BLaER1 treated with 17β-estradiol and CSF1 and Interleukin-3, amounts not matched to agents 10 nM and 100 nM (cell line): Measurements from ENCODE around the gene MORC3.
"Not testable (repeated sequence)": the region's sequence is repeated elsewhere in the genome, so short reads cannot be mapped to it uniquely, and the experiment has no call there.

Experiments
- H3K27ac ChIP-seq, 11 experiments: shearing (Covaris generic); formaldehyde crosslinking; 2 replicates each; pipeline ENCODE4 v1.8.1; 2022
- H3K27me3 ChIP-seq, 11 experiments: shearing (Covaris generic); formaldehyde crosslinking; 2 replicates each; pipeline ENCODE4 v1.8.1; 2022
- H3K36me3 ChIP-seq, 11 experiments: shearing (Covaris generic); formaldehyde crosslinking; 2 replicates each; pipeline ENCODE4 v1.8.1; 2022
- H3K4me1 ChIP-seq, 10 experiments: shearing (Covaris generic); formaldehyde crosslinking; 2 replicates each; pipeline ENCODE4 v1.8.1; 2022
- H3K4me2 ChIP-seq, 11 experiments: shearing (Covaris generic); formaldehyde crosslinking; 2 replicates each; pipeline ENCODE4 v1.8.1; 2022
- H3K4me3 ChIP-seq, 10 experiments: shearing (Covaris generic); formaldehyde crosslinking; 2 replicates each; pipeline ENCODE4 v1.8.1; 2022
- H3K9ac ChIP-seq, 11 experiments: shearing (Covaris generic); formaldehyde crosslinking; 2 replicates each; pipeline ENCODE4 v1.8.1; 2022
- H3K9me3 ChIP-seq, 11 experiments: shearing (Covaris generic); formaldehyde crosslinking; replicated peaks in 1 of 11; 2 replicates each; pipeline ENCODE4 v1.8.1; 2022
- H4K20me1 ChIP-seq, 11 experiments: shearing (Covaris generic); formaldehyde crosslinking; 2 replicates each; pipeline ENCODE4 v1.8.1; 2022
- Cebpa-rat ChIP-seq, 11 experiments: shearing (Covaris generic); IDR thresholded peaks; 2 replicates each; pipeline ENCODE4 v1.8.1; 2022

Gene MORC3

DNA sequence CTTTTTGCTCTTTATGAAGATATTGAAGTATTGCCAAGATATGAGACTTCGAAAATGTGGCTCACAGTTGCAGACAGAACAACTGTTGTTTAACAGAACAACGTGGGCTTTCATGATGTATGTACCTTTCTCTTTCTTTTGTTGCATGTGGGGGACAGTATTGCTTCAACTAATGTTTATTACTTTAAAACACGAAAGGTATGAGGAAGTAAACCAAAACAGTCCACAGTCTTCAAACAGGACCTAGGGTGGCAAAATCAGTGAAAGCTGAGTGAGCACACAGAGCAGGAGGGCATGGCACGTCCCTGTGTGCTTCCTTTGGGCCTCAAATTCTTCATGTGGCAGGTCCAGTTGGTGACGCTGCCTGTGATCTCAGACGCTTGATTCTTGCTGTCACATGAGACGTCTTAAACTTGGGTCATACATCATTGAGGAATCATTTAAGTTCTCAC is 57.4 kb downstream of the MORC3 start:
- H3K4me3 ChIP-seq, result no peak overlapping the region
- H3K36me3 ChIP-seq, result peaks cover 36 to 66% (median 55%) of the 10 kb centered on the region in 11 experiments
- TF ChIP-seq Cebpa-rat (IDR thresholded peaks at IDR 0.05), result no peak
- H4K20me1 ChIP-seq, result peaks cover 0 to 35% (median 0%) of the 10 kb centered on the region in 11 experiments; a peak in 6 of 22 replicates
- H3K9me3 ChIP-seq, result no peaks in the 10 kb centered on the region
- no peak overlapping the region for H3K4me2 ChIP-seq
- H3K4me1 ChIP-seq, result peaks cover 0 to 9% (median 0%) of the 10 kb centered on the region in 10 experiments; a peak in 3 of 20 replicates
- no peak overlapping the region for H3K9ac ChIP-seq
- no peaks in the 10 kb centered on the region for H3K27me3 ChIP-seq
- H3K27ac ChIP-seq, result no peak overlapping the region

- peak overlapping the region in 1 of 11 experiments; percentile 23; a peak in 1 of 22 replicates for H3K4me2 ChIP-seq
- no peak for TF ChIP-seq Cebpa-rat (IDR thresholded peaks at IDR 0.05)
- H3K27me3 ChIP-seq, result no peaks in the 10 kb centered on the region
- peaks cover 18 to 48% (median 37%) of the 10 kb centered on the region in 11 experiments for H3K36me3 ChIP-seq
- peaks cover 0 to 17% (median 0%) of the 10 kb centered on the region in 11 experiments; a peak in 6 of 22 replicates for H4K20me1 ChIP-seq
- H3K4me3 ChIP-seq, result no peak overlapping the region
- no peak overlapping the region for H3K9ac ChIP-seq
- peaks cover 0 to 9% (median 0%) of the 10 kb centered on the region in 10 experiments; a peak in 3 of 20 replicates for H3K4me1 ChIP-seq
- H3K27ac ChIP-seq, result no peak overlapping the region
- H3K9me3 ChIP-seq, result no peaks in the 10 kb centered on the region
These were observed 59.3 kb downstream of the MORC3 start for GRCh38 chr21:36379251-36379650.

DNA sequence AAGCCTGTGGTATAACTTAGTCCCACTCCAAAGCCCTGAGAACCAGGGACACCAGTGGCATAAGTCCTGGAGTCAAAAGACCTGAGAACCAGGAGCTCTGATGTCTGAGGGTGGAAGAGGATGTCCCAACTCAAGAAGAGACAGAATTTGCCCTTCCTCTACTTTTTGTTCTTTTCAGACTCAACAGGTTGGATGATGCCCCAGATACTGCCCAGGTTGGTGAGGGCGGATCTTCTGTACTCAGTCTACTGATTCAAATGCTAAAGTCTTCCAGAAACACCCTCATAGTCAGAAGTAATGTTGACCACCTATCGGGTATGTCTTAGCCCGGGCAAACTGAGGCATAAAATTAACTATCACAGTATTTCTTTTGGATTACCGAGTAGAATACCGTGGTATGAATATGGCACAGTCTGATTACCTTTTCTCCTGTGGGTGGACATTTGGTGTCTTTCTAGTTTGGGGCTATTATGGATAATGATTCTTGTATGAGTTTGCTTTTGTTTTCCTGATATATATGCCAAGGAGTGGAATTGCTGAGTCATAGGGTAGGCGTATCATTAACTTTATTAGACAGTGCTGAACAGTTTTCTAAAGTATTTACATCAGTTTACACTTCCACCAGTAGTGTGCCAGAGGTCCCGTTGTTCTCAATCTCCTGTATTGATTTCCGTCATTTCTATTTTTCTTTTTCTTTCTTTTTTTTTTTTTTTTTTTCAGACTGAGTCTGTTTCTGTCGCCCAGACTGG is 62.0 kb downstream of the MORC3 start:
- peaks cover 9 to 20% (median 14%) of the 10 kb centered on the region in 11 experiments for H3K36me3 ChIP-seq
- no peak overlapping the region for H3K4me2 ChIP-seq
- H3K27ac ChIP-seq, result no peak overlapping the region
- no peak for TF ChIP-seq Cebpa-rat (IDR thresholded peaks at IDR 0.05)
- no peak overlapping the region for H3K9ac ChIP-seq
- H3K4me1 ChIP-seq, result peaks cover 0 to 23% (median 10%) of the 10 kb centered on the region in 10 experiments; a peak in 14 of 20 replicates
- no peak overlapping the region for H3K4me3 ChIP-seq
- H4K20me1 ChIP-seq, result peaks cover 0 to 4% (median 0%) of the 10 kb centered on the region in 11 experiments; a peak in 1 of 22 replicates
- no peaks in the 10 kb centered on the region for H3K27me3 ChIP-seq
- H3K9me3 ChIP-seq, result no peaks in the 10 kb centered on the region

DNA sequence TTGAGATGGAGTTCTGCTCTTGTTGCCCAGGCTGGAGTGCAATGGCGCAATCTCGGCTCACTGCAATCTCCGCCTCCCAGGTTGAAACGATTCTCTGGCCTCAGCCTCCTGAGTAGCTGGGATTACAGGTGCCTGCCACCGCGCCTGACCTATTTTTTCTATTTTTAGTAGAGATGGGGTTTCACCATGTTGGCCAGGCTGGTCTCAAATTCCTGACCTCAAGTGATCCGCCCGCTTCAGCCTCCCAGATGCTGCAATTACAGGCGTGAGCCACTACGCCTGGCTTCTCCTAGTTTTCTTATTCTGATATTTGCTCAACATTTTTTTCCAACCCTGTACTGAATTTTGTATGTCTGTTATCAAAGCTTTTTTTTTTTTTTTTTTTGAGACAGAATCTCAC is 62.7 kb downstream of the MORC3 start:
- TF ChIP-seq Cebpa-rat (IDR thresholded peaks at IDR 0.05), result 0 out of 22 replicates have a peak, but pooled peaks of 1 of the 11 experiments have one; percentile 8
- not testable (repeated sequence) for H3K27me3 ChIP-seq, H3K4me2 ChIP-seq, H4K20me1 ChIP-seq, H3K27ac ChIP-seq, H3K4me3 ChIP-seq, H3K9ac ChIP-seq, H3K9me3 ChIP-seq
- peaks cover 0 to 23% (median 10%) of the 10 kb centered on the region in 10 experiments; a peak in 14 of 20 replicates for H3K4me1 ChIP-seq
- H3K36me3 ChIP-seq, result peaks cover 5 to 17% (median 10%) of the 10 kb centered on the region in 11 experiments; a peak in 20 of 22 replicates

GRCh38 chr21:36384885-36385232 is 64.9 kb downstream of the MORC3 start:
- Histone ChIP-seq H3K4me3 (peak overlapping the region; percentile 67 to 90 (median 80)), H3K9ac (peak overlapping the region in 1 of 11 experiments; percentile 92; a peak in 4 of 22 replicates), H3K4me2 (peak overlapping the region in 8 of 11 experiments; percentile 16 to 95 (median 88); a peak in 11 of 22 replicates), H3K9me3 (peaks cover 0 to 3% (median 0%) of the 10 kb centered on the region in 11 experiments; a peak in 1 of 22 replicates), H3K4me1 (peaks cover 0 to 19% (median 10%) of the 10 kb centered on the region in 10 experiments; a peak in 14 of 20 replicates), H3K36me3 (peaks cover 0 to 35% (median 23%) of the 10 kb centered on the region in 11 experiments; a peak in 19 of 22 replicates), H3K27ac (no peak overlapping the region; a peak in 2 of 22 replicates), H3K27me3 (no peaks in the 10 kb centered on the region), H4K20me1 (no peaks in the 10 kb centered on the region)
- TF ChIP-seq Cebpa-rat (IDR thresholded peaks at IDR 0.05), result no peak

DNA sequence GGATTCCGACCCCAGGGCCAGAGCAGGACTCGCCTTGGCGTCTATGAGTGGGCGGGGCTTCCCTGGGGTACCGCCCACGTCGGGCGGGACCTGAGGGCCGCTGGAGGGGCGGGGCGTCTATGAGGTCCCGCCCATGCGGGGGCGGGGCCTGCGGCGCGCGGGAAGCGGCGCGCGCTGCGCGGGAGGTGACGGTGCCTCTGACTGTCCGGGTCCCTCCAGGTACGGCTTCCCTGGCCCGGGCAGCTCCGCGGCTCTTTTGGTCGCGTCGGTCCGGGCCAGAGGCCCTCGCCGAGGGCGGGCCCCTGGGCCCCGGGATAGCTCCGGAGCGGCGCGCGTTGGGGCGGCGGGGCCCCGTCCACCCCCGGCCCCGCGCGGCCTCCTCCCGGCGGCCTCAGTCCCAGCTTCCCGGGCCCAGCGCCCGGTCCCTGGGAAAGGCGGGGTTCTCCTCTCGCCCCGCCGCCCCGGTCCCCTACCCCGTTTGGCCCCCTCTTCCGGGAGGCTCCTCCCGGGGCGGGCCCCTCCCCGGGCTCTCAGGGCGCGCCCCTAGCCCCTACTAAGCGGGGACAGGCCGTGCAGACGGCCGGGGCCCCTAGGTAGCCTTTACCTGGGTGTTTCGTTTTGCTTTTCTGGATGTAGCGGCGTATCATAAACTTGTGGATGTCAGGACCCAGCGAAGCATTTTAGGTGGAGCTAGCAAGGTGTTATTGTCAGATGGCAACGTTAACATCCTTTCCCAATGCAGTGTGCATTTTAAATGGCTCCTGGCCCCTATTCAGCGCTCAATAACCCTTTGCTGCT is 65.4 kb downstream of the MORC3 start, which contains the start of gene CHAF1B:
TSS of gene CHAF1B (plus strand) at position 160 of the 798 bp plus-strand sequence. CDS start 745 bp downstream, outside the sequence.
- H3K9ac ChIP-seq, result peak within 1 kb of the TSS; percentile 75 to 94 (median 88)
- peak within 1 kb of the TSS in 10 of 11 experiments; percentile 15 to 90 (median 84); a peak in 19 of 22 replicates for H3K27ac ChIP-seq
- H3K4me2 ChIP-seq, result peak within 1 kb of the TSS; percentile 76 to 95 (median 89)
- no peak for TF ChIP-seq Cebpa-rat (IDR thresholded peaks at IDR 0.05)
- H3K36me3 ChIP-seq, result peaks cover 0 to 40% (median 29%) of the 10 kb centered on the region in 11 experiments; a peak in 19 of 22 replicates
- H3K4me1 ChIP-seq, result peaks cover 0 to 19% (median 10%) of the 10 kb centered on the region in 10 experiments; a peak in 14 of 20 replicates
- H3K27me3 ChIP-seq, result no peaks in the 10 kb centered on the region
- peaks cover 0 to 9% (median under 1%) of the 10 kb centered on the region in 11 experiments; a peak in 9 of 22 replicates for H3K9me3 ChIP-seq
- peak within 1 kb of the TSS; percentile 67 to 90 (median 80) for H3K4me3 ChIP-seq
- H4K20me1 ChIP-seq, result no peaks in the 10 kb centered on the region

DNA sequence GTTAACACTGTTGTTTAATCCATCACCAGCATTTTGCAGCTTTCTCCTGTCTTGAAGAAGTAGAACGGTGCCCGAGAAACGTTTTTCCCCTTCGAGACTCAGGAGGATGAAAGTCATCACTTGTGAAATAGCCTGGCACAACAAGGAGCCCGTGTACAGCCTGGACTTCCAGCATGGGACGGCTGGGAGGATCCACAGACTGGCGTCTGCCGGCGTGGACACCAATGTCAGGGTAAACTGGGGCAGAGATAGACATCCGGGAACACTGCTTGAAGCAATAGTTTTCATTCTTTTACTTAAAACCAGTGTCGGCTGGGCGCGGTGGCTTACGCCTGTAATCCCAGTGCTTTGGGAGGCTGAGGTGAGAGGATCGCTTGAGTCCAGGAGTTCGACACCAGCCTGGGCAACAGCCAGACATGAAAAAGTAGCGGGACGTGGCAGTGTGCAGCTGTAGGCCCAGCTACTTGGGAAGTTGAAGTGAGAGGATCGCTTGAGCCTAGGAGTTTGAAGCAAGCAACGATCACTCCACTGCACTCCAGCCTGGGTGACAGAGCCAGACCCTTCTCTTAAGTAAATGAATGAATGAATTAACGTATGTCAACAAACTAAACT is 66.1 kb downstream of the MORC3 start:
- TF ChIP-seq Cebpa-rat (IDR thresholded peaks at IDR 0.05), result no peak
- peak overlapping the region in 8 of 11 experiments; percentile 75 to 90 (median 86); a peak in 14 of 22 replicates for H3K27ac ChIP-seq

DNA sequence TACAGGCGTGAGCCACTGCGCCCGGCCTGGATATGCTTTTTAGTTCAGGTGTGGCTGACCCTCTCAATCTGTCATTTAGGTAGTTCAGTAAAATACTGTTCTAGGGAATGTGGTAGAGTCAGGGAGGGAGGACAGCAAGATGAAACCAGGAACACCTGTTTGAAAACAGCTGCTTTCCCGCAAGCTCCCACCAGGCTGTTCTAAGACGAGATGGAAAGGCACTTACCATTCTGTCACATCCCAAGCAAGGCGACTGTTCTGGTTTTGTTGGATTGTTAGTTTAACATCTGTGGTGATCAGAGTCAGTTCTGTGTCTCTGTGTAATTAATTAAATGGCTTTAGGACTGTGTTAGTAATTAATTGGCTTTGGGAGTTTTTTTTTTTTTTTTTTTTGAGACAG is 68.1 kb downstream of the MORC3 start:
- Histone ChIP-seq H3K4me3 (no peak overlapping the region), H3K4me1 (peaks cover 0 to 19% (median 10%) of the 10 kb centered on the region in 10 experiments; a peak in 14 of 20 replicates), H3K9me3 (peaks cover 12 to 35% (median 27%) of the 10 kb centered on the region in 11 experiments; a peak in 21 of 22 replicates), H3K36me3 (peaks cover 0 to 67% (median 55%) of the 10 kb centered on the region in 11 experiments; a peak in 19 of 22 replicates), H3K27ac (no peak overlapping the region), H4K20me1 (no peaks in the 10 kb centered on the region), H3K9ac (no peak overlapping the region), H3K4me2 (no peak overlapping the region), H3K27me3 (no peaks in the 10 kb centered on the region)
- no peak for TF ChIP-seq Cebpa-rat (IDR thresholded peaks at IDR 0.05)

More for the DNA sequence above, 66.1 kb downstream of the MORC3 start:
- Histone ChIP-seq H3K27me3 (no peaks in the 10 kb centered on the region), H3K9ac (peak overlapping the region in 10 of 11 experiments; percentile 77 to 94 (median 88); a peak in 19 of 22 replicates), H3K4me1 (peaks cover 0 to 19% (median 10%) of the 10 kb centered on the region in 10 experiments; a peak in 14 of 20 replicates), H3K9me3 (peaks cover 0 to 16% (median 8%) of the 10 kb centered on the region in 11 experiments; a peak in 15 of 22 replicates), H3K36me3 (peaks cover 0 to 47% (median 36%) of the 10 kb centered on the region in 11 experiments; a peak in 20 of 22 replicates), H4K20me1 (no peaks in the 10 kb centered on the region), H3K4me3 (peak overlapping the region; percentile 67 to 90 (median 80)), H3K4me2 (peak overlapping the region; percentile 76 to 95 (median 89))
